MM.1S (cell line): ENCODE data around the gene LRRN2.

Experiments
- EZH2 ChIP-seq: fragments of 300-600 bp; sonication (generic); optimal IDR thresholded peaks from 2 replicates; pipeline ENCODE3; 2017; ENCODE audit warnings: low read depth, mild to moderate bottlenecking, antibody characterized with exemption, low read length, mixed read lengths
- TF ChIP-seq, protein P1 (sequence below): fragments of 300-600 bp; sonication (generic); IDR thresholded peaks from 2 replicates; pipeline ENCODE4 v1.5.1; 2016; ENCODE audit warnings: antibody characterized with exemption, low read length, mixed read lengths

- TF ChIP-seq, protein P1, sequence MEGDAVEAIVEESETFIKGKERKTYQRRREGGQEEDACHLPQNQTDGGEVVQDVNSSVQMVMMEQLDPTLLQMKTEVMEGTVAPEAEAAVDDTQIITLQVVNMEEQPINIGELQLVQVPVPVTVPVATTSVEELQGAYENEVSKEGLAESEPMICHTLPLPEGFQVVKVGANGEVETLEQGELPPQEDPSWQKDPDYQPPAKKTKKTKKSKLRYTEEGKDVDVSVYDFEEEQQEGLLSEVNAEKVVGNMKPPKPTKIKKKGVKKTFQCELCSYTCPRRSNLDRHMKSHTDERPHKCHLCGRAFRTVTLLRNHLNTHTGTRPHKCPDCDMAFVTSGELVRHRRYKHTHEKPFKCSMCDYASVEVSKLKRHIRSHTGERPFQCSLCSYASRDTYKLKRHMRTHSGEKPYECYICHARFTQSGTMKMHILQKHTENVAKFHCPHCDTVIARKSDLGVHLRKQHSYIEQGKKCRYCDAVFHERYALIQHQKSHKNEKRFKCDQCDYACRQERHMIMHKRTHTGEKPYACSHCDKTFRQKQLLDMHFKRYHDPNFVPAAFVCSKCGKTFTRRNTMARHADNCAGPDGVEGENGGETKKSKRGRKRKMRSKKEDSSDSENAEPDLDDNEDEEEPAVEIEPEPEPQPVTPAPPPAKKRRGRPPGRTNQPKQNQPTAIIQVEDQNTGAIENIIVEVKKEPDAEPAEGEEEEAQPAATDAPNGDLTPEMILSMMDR: no peak
- no peak for TF ChIP-seq EZH2
Observed at GRCh38 chr1:204617256-204618147, 68.0 kb downstream of the LRRN2 start.
